Stimulated activated CD8-positive, alpha-beta memory T cell treated with anti-CD3 and anti-CD28 coated beads, Interleukin-4, amount 100 ng/mL, for 48 hours (primary cell): ENCODE data around the gene TBCD.
"Not testable (repeated sequence)": the region's sequence is repeated elsewhere in the genome, so short reads cannot be mapped to it uniquely, and the experiment has no call there.

Source experiments
- DNase-seq: peaks from one replicate; pipeline ENCODE4 v3.0.0-alpha.2; 2020

Gene TBCD

DNA sequence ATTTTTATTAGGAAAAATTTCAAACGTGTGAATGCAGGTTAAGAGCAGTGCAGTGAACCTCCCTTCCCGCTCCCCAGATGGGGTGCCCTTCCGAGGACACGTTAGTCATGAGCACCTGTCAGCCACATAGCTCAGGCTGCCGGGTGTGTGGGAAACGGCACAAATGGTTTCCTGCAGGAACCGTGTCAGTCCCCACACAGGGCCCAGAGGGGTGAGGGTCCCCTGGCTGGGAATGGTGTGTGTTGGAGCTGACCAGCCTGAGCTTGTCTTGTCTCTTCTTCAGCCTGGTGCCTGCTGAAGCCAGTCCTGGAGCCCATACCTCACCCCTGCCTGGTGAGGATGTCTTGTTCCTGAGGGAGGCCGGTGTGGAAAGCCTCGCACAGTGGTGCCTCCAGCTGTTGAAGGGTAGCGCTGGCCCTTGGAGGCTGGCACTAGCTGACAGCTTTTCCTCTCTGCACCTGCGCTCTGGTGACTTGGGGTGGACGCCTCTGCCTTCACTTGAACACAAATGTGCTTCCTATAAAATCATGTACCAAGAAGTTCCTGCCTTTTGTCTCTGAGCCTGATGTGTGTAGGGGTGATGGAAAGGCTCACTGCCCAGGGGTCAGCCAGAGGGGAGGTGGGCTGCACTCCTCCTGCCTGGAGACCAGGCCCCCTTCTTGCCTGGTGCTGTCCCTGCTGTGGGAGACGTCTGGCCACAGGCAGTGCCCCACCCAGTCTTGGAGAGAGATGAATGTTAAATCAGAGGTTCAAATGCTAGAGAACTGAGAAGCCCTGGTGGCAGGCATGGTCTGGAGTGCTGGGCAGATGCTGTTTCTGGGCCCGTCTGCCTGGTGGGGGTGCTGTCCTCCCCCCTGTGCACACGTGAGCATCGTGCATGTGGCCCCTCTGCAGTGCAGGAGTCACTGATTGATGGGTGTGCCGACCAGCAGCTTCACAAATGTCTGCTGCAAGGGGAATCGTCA lies 190.6 kb downstream of the TBCD start:
- DNase-seq = no peak

GRCh38 chr17:82943339-82943738 lies 191.5 kb downstream of the TBCD start:
- DNase-seq = no peak

DNA sequence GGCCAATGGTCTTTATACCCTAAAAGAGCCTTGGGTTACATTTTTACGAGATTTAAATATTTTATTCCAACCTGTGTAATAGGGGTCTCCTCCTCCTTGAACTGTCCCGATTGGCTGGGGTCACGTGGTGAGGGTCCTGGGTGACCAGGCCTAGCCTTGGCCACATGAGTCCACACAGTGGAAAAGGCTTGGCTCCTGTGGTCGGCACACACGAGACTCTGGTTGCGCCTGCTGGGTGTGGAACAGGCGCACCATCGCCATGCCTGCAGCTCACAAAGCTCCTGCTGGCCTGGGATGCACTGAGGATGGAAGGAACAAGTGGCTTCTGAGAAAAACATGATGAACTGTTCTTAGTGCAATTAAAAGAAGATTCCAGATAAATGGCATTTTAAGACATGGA lies 191.9 kb downstream of the TBCD start:
- DNase-seq = no peak

DNA sequence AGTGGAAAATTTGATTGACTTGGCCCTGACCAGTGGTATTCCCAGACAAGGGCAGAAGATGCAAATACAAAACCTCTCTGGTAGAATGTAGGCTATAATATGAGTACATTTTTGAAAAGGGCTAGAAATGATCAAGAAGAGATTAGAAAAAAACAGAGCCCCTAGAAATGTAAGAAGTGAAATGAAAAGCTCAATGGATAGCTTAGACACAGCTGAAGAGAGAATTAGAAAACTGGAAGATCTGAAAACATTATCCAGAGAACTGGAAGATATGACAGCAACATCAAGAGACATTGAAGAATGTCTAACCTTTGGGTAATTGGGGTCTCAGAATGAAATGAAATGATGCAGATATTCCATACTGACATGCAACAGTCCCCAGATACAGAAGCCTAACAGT lies 193.1 kb downstream of the TBCD start:
- no peak for DNase-seq

DNA sequence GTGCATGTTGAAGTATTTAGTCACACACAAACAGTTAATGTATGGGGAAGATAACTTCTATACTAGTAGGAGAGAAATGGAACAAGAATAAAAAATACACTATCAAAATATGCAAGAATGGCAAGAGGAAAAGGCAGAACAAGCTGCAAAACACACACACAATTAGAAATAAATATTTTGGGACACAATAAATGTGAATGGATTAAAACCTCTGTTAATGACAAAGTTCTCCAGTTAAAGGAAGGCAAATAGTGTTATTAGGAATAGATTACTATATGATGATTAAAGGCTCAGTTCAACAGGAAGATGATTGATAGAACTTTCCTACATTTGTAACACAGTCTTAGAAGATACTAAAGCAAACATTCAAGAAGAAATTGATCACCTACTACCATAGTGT lies 194.2 kb downstream of the TBCD start:
- no peak for DNase-seq

DNA sequence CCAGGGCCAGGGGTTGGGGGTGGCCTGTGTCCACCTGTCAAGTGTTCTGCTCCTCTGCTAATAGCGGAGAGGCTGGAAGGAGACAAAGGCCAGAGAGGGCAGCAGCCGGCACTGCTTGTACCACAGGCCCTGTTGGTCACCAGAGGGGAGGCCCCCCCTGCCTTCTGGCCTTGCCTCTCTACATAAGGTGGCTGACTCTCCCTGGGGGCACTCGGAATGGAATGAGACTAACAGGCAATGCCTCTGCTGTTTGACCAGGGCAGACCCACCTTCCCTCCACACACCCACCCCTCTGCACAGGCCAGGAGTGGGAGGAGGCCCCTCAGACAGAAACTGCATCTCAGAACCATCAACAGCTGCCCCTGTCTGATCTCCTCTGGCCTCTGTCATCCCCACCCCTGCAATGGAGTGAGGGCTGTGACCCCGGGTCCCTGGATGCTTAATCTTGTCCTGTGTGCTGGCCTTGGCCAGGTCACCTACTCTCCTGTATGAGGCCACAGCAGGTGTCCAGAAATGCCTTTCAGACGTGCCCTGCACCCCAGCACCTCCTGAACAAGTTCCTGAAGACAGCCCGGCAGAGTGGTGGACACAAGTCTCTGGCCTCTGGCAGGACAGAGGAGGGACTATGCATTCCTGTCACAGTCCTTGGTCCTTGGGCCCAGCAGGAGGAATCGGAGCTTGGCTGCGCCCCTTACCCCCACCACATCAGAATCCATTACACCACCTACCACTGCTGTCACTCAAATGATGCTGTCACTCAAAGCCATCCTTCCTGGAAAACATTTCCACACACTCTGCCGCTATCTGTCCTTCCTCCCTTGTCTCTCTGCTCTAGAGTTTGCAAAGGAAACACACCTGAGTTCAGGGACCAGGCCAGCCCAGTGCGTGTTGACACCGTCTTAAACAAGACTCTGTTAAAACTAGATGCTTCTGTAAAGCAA lies 195.5 kb downstream of the TBCD start:
- DNase-seq = no peak

DNA sequence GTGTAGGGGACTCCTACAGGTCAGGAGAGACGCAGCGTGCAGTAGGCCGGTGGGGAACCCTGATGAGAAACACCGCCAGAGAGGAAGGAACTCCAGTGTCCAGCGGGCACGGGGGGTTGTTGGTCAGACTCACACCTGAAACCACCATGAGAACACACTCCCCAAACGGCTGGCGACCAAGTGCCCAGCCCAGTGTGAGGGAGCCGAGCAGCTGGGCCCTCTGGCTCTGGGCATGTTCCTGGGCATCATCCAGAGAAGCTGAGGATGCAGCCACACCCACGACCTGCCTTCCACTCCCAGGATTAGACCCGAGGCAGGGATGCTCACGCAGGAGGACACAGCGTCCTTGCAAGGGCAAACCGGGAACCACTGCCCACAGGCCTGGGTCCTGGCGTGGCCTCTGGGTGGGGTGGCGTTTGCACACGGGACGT lies 196.2 kb downstream of the TBCD start:
- no peak for DNase-seq

- DNase-seq = no peak
These were observed 197.1 kb downstream of the TBCD start for GRCh38 chr17:82948957-82949356.

DNA sequence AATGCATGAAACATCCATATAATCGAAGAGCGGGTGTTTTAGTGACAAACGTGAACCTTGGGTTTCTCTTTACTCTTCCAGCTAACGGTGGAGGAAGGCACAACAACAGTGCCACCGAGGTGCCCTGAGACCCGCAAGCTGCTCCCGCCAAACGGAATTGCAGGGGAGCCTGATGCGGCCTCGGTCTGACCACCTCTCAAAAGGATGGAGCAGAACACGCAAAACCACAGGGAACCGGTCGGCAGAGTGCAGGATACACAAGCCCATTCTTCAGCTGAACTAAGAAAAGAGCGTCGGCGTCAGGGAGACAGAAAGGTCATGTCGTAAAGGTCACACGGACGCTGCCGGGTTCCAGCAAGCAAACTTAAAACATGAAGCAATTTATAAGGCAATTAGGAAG lies 197.5 kb downstream of the TBCD start:
- DNase-seq = no peak

DNA sequence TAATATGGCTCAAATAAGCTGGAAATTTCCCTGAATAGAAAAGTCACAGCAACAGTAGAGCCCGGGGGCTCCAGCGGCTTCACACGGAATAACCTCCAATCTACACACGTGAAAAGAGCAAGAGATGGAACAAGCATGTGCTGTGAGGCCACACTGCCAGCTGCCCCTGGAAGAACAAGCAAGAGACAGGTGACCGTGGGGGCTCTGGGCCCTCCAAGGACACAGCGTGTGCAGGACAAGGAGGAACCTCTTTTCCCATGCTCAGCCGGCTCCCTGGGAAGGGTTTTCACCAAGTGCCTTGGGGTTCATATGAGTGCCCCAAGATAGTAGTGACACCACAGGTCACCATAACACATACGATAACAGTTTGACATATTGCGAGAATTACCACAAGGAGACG lies 198.1 kb downstream of the TBCD start:
- no peak for DNase-seq

DNA sequence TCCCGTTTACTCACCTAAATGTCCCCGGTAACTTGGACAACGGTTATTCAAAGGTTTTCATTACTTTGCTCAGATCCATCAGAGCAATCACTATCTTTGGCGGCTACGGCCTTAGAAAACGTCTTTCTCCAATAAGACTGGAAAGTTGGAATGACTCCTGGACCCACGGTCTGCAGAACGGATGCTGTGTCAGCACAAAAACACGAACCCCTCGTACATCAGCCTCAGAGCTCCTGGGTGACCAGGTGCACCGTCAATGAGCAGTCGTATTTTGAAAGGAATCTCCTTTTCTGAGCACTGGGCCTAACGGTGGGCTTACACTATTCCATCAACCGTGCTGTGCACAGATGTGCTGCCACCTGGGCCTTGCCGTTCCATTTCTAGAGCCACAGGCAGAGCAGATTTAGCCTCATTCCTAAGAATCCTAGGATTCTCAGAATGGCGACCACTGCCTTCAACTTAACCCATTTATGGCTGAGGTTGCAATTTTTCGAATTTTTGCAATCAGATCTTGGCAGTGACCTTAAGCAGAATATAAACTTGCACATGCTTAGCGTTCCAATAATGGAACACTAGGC lies 198.7 kb downstream of the TBCD start:
- DNase-seq = no peak

DNA sequence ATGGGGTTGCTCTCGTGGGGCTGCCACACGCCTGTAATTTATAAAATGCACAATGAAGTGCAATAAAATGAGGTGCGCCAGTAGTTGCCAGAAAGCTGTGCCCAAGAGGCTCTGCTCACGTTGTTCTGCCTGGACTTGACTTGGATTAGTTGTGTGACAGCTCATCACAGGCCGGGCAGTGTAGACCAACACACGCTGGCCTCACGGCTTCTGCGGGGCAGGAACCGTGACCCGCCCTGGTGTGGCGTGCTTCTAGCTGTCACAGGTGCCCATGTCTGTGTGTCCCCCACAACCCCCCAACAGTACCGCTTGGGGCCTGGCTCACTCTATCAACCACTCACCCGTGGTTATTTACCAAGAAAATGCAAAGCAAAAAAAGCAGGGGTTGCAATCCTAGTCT lies 200.2 kb downstream of the TBCD start:
- DNase-seq = no peak

GRCh38 chr17:82955106-82955505 lies 203.2 kb downstream of the TBCD start:
- DNase-seq = not testable (repeated sequence)

DNA sequence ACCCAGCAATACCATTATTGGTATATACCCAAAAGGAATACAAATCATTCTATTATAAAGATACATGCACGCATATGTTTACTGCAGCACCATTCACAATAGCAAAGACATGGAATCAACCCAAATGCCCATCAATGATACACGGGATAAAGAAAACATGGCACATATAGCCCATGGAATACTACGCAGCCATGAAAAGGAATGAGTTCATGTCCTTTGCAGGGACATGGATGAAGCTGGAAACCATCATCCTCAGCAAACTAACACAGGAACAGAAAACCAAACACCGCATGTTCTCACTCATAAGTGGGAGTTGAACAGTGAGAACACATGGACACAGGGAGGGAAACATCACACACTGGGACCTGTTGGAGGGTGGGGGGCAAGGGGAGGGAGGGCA lies 203.8 kb downstream of the TBCD start:
- DNase-seq = not testable (repeated sequence)

DNA sequence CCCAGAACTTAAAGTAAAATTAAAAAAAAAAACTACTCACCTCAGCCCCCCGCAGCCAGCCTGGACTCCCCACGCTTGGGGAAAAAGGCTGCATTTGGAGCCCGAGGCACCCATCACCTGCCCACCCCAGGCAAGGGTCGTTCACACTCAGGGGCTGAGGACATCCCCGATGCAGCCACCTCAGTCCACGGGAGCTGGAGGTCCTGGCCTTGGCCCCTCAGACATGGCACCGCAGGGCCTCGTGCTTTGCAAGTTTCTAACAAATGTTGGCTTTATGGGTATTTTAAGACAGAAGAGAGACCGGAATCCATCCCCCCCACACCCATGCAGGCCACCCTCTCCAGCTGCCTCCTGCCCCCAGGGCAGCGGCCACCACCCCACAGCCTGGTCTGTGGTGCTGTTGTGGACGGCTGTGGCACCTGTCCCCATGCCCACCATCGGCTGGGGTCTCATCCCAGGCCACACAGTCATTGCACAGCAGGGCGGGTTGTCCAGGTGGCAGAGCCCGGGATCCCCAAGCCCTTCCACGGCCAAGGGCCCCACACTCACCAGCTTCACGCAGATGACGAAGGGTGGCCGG lies 204.4 kb downstream of the TBCD start:
- no peak for DNase-seq

- DNase-seq = no peak
These were observed 205.0 kb downstream of the TBCD start for GRCh38 chr17:82956726-82957468.

DNA sequence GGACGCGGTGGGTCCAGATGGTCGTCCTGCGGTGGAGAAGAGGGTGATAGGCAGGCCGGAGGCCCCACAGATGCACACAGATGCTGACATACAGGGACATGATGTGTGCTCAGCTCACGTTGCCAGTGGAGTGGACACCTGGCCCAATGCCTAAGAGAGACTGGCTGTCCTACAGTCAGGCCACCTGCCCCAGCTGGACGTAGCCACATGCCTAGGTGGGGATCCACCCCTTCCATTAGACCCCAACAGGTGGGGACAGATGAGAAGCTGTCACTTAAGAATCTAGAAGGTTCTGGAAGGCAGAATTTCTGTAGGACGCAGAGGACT lies 205.6 kb downstream of the TBCD start:
- DNase-seq = no peak

- no peak for DNase-seq
These were observed 206.2 kb downstream of the TBCD start for GRCh38 chr17:82957961-82958561.

- no peak for DNase-seq
These were observed 207.5 kb downstream of the TBCD start for GRCh38 chr17:82959242-82959930.

DNA sequence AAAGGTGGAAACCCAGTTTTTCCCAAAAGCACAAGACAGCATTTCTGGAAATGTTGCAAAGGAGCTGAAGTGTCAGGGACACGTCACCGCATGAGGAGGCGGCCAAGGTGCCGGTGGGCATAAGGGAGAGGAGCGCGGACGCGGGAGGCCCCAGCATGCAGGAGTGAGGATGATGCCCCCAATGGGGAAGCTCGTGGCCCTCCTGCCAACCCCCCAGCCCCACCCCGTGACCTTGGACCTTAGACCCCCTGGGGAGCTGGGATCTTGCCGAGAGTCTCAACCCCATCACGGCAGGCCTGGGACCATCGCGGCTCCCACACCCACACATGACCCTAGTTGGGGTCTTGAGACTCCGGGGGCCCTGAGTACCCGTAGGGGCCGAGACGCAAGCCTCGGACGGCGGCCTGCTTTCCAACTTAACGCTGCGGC lies 208.1 kb downstream of the TBCD start:
- no peak for DNase-seq
